HepG2 (cell line): ENCODE measurements around the gene PYGO2. TPM values are rescaled to one million over a fixed set of nuclear protein-coding genes. Genes with fewer than 3 reads are reported as not detected.
A peak's percentile ranks its signal among the peaks of the same experiment; 100 is the strongest.

Source experiments
- CEBPZ ChIP-seq: IDR thresholded peaks from 2 replicates; pipeline ENCODE4 v1.6.1; 2012; ENCODE audit warnings: low read length, improper control_type of control experiment
- DZIP1 ChIP-seq: sonication (generic); formaldehyde crosslinking; IDR thresholded peaks from 2 replicates; pipeline ENCODE4 v1.5.0; 2020; ENCODE audit warnings: mild to moderate bottlenecking, missing genetic modification reagents
- NFATC3 ChIP-seq: sonication (generic); formaldehyde crosslinking; IDR thresholded peaks from 2 replicates; pipeline ENCODE4 v1.5.1; 2020; ENCODE audit warnings: mild to moderate bottlenecking, missing genetic modification reagents
- NRL ChIP-seq: sonication (generic); formaldehyde crosslinking; IDR thresholded peaks from 2 replicates; pipeline ENCODE4 v1.5.0; 2020; ENCODE audit warnings: missing genetic modification reagents, mild to moderate bottlenecking, moderate library complexity, borderline replicate concordance
- RFX1 ChIP-seq: fragments of 450-650 bp; IDR thresholded peaks from 2 replicates; pipeline ENCODE4 v1.6.1; 2017
- ZIK1 ChIP-seq: sonication (generic); formaldehyde crosslinking; IDR thresholded peaks from 2 replicates; pipeline ENCODE4 v1.5.0; 2020; ENCODE audit warnings: mild to moderate bottlenecking, low read depth, missing genetic modification reagents, borderline replicate concordance
- ZNF235 ChIP-seq: sonication (generic); formaldehyde crosslinking; IDR thresholded peaks from 2 replicates; pipeline ENCODE4 v1.8.1; 2023; ENCODE audit warnings: mild to moderate bottlenecking, missing genetic modification reagents, borderline replicate concordance
- ZNF510 ChIP-seq: sonication (generic); formaldehyde crosslinking; IDR thresholded peaks from 2 replicates; pipeline ENCODE4 v1.4.0; 2020; ENCODE audit warnings: low read depth, mild to moderate bottlenecking, missing genetic modification reagents
- ZNF83 ChIP-seq: sonication (generic); formaldehyde crosslinking; IDR thresholded peaks from 2 replicates; pipeline ENCODE4 v1.4.0; 2020; ENCODE audit warnings: missing genetic modification reagents, mild to moderate bottlenecking, borderline replicate concordance
- polyA plus RNA-seq, 8 experiments: library from polyadenylated mRNA; depleted of rRNA in 3 of 8; stranded (reverse) in 7 of 8; unstranded in 1 of 8; fragments of >200 nt; fragmentation: Illumina TruSeq in 4 of 8; extraction: Trizol in 4 of 8; gene quantifications; 2 replicates each; pipeline versions ENCODE4 v1.2.1 to v1.2.3, GENCODE V29; 2011 to 2016; ENCODE audit warnings: low read depth in 4 of 8, missing spikeins in 1 of 8, mixed read lengths in 1 of 8; ENCODE audit not compliant: insufficient read depth in 1 of 8
- total RNA-seq, 5 experiments: library from RNA; depleted of rRNA; stranded (reverse); fragments of >200 nt; fragmentation: Illumina TruSeq; extraction: Trizol; gene quantifications; 2 replicates each; pipeline ENCODE4 v1.2.3, GENCODE V29; 2016; ENCODE audit warnings: low read depth in 1 of 5
- TF ChIP-seq, protein P1 (sequence below): sonication (generic); formaldehyde crosslinking; IDR thresholded peaks from 2 replicates; pipeline ENCODE4 v1.4.0; 2020; ENCODE audit warnings: low read depth, missing genetic modification reagents
- TF ChIP-seq, protein P2 (sequence below): sonication (generic); formaldehyde crosslinking; IDR thresholded peaks from 2 replicates; pipeline ENCODE4 v1.4.0; 2020; ENCODE audit warnings: missing genetic modification reagents
- TF ChIP-seq, protein P3 (sequence below): sonication (generic); formaldehyde crosslinking; IDR thresholded peaks from 2 replicates; pipeline ENCODE4 v1.9.0; 2021; ENCODE audit warnings: missing genetic modification reagents, borderline replicate concordance

PYGO2 gene
- total and polyA plus RNA-seq, 2 of the 13 experiments (the other 11 are each of a cell fraction or from before 2014, with no cell fraction given): 20.3 to 21.8 TPM

DNA sequence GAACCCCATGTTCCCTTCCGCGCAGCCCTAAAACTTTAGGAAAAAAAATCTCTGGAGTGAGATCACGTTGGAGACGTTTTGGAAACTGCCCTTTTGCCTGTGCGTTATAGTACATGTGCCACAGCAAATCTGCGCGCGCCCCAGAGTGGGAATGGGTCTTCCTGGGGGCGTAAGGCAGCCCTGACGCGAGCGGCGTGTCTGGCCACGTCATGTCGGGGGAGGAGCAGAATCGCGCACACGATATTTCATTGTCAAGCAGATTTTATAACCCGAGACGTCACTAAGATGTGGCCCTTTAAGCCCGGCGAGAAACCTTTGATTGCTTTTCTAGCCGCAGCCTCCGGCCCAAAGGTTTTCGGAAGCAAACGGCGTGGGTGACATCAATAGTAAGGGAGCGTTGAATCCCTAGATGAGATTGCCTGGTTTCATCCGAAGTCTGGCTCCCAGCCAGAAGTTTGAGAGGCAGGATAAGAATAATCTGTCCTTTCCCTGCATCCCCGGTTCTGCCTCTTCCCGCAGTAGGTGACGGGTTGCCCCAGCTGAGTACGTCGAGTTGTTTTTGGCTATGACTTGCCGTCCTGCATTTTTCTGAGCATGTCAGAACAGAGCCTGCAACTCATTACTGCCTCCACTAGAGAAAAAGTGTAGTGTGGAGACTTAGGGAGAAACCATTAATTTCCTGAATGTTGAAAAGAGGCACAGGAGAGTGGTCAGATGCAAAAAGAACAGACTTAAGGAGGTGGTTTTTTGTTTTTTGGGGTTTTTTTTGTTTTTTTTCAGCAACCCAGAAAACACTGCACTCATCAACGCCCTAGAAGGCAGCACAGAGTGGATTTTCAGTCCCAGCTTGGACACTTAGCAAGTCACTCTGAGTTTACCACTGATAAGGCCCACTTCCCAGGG lies 24.2 kb downstream of the PYGO2 start (continued):
- TF ChIP-seq NRL (no peak), RFX1 (no peak), CEBPZ (no peak), DZIP1 (CRISPR knock-in tag) (no peak), ZNF83 (CRISPR knock-in tag) (no peak), ZIK1 (CRISPR knock-in tag) (no peak), NFATC3 (CRISPR knock-in tag) (no peak), ZNF510 (no peak), ZNF235 (CRISPR knock-in tag) (no peak)
- TF ChIP-seq, protein P1, sequence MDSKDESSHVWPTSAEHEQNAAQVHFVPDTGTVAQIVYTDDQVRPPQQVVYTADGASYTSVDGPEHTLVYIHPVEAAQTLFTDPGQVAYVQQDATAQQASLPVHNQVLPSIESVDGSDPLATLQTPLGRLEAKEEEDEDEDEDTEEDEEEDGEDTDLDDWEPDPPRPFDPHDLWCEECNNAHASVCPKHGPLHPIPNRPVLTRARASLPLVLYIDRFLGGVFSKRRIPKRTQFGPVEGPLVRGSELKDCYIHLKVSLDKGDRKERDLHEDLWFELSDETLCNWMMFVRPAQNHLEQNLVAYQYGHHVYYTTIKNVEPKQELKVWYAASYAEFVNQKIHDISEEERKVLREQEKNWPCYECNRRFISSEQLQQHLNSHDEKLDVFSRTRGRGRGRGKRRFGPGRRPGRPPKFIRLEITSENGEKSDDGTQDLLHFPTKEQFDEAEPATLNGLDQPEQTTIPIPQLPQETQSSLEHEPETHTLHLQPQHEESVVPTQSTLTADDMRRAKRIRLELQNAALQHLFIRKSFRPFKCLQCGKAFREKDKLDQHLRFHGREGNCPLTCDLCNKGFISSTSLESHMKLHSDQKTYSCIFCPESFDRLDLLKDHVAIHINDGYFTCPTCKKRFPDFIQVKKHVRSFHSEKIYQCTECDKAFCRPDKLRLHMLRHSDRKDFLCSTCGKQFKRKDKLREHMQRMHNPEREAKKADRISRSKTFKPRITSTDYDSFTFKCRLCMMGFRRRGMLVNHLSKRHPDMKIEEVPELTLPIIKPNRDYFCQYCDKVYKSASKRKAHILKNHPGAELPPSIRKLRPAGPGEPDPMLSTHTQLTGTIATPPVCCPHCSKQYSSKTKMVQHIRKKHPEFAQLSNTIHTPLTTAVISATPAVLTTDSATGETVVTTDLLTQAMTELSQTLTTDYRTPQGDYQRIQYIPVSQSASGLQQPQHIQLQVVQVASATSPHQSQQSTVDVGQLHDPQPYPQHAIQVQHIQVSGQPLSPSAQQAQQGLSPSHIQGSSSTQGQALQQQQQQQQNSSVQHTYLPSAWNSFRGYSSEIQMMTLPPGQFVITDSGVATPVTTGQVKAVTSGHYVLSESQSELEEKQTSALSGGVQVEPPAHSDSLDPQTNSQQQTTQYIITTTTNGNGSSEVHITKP (CRISPR knock-in tag): peak; percentile 97; the same call in 1 of the 2 replicates
- TF ChIP-seq, protein P2, sequence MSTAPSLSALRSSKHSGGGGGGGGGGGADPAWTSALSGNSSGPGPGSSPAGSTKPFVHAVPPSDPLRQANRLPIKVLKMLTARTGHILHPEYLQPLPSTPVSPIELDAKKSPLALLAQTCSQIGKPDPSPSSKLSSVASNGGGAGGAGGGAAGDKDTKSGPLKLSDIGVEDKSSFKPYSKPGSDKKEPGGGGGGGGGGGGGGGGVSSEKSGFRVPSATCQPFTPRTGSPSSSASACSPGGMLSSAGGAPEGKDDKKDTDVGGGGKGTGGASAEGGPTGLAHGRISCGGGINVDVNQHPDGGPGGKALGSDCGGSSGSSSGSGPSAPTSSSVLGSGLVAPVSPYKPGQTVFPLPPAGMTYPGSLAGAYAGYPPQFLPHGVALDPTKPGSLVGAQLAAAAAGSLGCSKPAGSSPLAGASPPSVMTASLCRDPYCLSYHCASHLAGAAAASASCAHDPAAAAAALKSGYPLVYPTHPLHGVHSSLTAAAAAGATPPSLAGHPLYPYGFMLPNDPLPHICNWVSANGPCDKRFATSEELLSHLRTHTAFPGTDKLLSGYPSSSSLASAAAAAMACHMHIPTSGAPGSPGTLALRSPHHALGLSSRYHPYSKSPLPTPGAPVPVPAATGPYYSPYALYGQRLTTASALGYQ: no peak
- TF ChIP-seq, protein P3, sequence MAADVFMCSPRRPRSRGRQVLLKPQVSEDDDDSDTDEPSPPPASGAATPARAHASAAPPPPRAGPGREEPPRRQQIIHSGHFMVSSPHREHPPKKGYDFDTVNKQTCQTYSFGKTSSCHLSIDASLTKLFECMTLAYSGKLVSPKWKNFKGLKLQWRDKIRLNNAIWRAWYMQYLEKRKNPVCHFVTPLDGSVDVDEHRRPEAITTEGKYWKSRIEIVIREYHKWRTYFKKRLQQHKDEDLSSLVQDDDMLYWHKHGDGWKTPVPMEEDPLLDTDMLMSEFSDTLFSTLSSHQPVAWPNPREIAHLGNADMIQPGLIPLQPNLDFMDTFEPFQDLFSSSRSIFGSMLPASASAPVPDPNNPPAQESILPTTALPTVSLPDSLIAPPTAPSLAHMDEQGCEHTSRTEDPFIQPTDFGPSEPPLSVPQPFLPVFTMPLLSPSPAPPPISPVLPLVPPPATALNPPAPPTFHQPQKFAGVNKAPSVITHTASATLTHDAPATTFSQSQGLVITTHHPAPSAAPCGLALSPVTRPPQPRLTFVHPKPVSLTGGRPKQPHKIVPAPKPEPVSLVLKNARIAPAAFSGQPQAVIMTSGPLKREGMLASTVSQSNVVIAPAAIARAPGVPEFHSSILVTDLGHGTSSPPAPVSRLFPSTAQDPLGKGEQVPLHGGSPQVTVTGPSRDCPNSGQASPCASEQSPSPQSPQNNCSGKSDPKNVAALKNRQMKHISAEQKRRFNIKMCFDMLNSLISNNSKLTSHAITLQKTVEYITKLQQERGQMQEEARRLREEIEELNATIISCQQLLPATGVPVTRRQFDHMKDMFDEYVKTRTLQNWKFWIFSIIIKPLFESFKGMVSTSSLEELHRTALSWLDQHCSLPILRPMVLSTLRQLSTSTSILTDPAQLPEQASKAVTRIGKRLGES: no peak
